ENCODE data around the gene MICU1.

GRCh38 chr10:72484521-72484920 lies 141.4 kb downstream of the MICU1 start:
- TF ChIP-seq CTCF (IDR thresholded peaks at IDR 0.05) (no peak), REST (IDR thresholded peaks at IDR 0.05; ENCODE audit: insufficient read depth in 1 of 2, low read depth in 2 of 2, low read length in 1 of 2) (no peak), POLR2AphosphoS5 (IDR thresholded peaks at IDR 0.05; ENCODE audit: low read depth, low read length) (no peak)
